Dermis blood vessel endothelial cell (primary cell): Measurements from ENCODE around the gene SF3A1. TPM values are rescaled to one million over a fixed set of nuclear protein-coding genes. Genes with fewer than 3 reads are reported as not detected.
"Not testable (repeated sequence)": the region's sequence is repeated elsewhere in the genome, so short reads cannot be mapped to it uniquely, and the experiment has no call there.

Source experiments
- DNase-seq: peaks from one replicate; pipeline ENCODE4 v3.0.0; 2010
- total RNA-seq: library from RNA; depleted of rRNA; stranded (reverse); fragments of >200 nt; gene quantifications from 2 replicates; pipeline ENCODE4 v1.2.3, GENCODE V29; 2014

SF3A1 gene
- total RNA-seq, 1 donor from 2014 or later: 17.5 TPM

DNA sequence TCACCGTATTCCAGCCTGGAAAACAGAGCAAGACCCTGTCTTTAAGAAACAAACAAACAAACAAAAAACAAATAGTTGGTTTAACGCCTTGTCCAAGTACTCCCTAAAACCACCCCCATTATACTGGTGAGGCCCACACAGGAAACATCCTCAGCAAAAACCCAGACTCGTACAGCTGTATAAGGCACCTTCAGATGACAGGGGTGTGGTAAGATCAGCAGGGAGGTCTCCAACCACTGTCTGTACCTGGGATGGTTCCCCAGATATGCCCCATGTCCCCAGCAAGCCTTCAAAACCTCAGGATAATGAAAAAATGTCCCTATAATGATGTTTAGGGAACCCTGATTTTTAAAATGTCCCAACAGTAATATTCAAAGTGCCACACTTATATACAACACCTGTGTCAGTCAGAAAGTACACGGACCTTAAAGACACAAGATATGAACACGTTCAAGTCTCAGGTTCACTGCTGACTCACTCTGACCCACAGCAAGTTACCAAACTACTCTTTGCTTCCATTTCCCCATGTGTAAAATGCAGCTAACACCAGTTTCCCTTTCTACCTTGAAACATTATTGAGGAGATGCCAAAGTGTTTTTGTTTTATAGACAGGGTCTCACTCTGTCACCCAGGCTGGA, 9.3 kb downstream of the SF3A1 start:
- no peak for DNase-seq

DNA sequence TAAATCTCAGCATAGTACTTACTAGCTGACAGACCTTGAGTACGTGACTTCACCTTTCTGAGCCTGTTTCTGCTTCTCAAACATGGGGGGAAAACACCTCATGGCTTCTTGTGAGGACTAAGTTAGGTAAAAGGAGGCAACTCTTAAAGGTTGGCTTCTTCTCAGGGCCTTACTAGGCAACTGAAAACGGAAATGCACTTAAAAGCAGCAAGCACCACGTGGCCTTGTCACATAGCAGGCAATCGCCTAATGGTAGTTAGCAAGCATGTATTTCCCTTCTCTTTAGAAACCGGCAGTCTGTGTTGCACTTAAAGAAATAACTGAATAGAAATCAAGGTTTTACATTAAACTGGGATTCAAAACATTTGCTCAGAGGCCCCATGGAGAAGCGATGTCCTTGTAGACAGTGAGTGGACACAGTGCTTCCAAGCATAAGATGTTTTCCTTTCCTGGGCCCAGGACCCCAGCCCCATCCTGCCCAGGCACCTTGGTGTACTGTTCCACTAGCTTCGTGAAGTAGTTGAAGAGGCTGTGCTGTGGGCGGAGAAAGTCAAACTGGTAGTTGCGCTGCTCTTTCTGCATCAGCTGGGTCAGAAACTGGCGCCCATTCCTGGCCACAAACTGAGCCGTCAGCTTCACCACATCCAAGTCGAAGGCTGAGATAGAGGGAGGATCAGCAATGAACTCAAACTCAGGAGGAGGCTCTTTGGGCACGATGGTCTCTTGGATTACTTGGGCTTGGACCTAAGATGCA, 12.1 kb downstream of the SF3A1 start:
- no peak for DNase-seq

DNA sequence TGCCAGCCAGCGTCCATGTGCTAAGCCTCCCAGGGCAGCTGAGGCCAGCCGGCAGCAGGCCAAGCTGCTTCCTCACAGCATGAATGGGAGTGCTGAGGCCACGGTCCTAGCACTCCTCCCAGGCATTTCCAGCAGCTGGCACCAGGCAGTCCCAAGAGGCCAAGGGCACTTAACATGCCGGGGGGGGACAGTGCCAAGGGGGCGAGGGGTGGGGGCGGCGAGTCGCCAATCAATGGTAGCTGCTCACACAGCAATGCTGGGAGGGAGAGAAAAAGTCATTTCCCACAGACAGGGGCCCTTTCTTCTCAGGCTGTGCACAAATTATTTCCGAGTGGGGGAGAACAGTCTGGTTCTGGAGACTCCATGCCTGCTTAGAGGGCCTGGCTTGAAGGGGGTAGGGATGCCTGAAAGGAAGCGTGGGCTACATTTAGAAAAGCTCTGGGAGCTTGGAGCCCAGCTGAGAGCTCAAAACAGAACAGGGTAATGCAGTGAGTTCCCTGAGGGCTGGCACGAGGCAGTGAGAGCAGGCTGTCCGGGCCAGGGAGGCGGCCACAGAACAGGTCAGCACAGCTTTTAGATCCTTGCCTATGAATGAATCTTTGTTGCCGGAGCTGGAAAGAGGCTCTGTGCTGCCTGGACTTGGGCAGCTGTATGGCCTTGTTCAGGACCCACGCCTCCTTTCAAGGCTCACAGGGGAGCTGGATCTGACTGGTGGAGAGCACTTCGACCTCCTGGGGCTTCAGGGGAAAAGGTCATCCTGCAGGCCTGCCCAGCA, 15.6 kb downstream of the SF3A1 start:
- DNase-seq: no peak

DNA sequence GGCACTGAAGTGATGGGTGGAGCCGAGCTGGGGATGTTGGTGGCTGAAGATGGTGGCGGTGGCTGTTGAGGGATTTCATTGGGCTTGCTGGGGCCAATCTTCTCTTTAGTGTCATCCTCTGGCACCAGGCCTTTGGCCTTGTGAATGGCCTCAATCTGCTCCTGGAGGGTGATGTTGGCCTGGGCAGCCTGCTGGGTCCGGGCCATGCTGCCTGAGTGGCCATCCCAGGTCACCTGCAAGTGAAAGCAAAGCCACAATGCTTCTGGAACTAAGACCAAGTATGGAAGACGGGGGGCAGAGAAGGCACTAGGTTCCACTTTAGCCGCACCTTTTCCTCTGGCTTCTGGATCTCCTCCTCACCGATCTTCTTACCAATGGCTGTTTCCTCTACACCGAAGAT, 17.9 kb downstream of the SF3A1 start:
- no peak for DNase-seq

DNA sequence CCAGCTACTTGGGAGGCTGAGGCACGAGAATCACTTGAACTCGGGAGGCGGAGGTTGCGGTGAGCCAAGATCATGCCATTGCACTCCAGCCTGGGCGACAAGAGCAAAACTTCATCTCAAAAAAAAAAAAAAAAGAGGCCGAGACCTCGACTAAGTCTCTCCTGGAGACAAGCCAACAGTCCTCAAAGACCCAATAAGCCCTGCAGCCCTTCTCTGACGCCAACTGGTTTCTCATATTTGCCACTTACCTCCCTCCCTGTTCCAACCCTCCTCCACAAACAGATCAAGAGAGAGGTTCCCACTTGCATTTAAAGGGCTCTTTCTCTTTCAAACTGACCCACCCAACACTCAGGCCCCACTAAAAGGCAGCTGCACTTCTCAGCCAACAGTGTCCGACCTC, 18.4 kb downstream of the SF3A1 start:
- DNase-seq: not testable (repeated sequence)

DNA sequence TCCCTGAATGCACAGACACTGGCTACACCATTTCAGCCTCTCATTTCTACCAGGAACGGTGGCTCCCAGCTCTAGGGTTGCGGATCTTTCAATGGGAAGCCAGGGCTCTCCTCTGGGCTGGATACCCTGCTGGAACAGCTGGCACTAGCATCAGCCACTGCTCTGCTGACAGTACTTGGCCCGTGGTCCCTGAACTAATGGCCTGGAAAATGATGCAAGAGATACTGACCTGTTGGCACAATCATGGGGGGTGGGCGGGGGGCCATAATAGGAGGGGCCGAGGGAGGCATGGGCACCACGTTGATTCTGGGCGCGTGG, 19.3 kb downstream of the SF3A1 start:
- DNase-seq: no peak

DNA sequence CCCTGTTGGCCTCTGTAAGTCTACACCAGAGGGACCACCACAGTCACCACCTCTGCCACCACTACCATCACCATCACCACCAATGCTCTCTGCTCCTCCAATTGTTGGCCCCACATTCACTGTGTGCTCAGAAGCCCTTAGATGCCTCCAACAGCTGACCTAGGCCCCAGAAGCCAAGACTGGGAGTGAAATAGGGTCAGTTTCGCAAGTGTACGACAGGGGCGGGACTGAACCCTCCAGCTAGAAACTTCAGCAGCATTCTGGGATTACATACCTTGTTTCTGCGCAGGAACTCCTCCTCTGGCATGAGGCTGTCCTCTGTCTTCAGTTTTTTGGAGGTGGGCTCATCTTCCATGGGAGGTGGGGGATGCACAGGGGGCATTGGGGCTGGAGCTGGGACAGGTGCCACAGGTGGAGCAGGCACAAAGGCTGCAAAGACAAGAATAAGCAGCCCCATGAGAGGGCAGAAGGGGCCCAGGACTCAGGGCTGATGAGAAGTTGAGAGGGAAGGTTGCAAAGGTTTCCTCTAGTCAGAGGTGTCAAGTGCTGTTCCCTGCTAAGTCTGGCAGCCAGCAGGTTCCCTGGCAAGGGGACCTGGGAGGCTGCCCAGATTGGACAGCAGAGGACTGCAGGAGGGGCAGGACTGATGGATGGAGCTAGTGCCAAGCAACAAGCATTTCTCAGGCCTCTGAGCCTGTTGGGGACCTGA, 19.8 kb downstream of the SF3A1 start:
- DNase-seq: no peak

DNA sequence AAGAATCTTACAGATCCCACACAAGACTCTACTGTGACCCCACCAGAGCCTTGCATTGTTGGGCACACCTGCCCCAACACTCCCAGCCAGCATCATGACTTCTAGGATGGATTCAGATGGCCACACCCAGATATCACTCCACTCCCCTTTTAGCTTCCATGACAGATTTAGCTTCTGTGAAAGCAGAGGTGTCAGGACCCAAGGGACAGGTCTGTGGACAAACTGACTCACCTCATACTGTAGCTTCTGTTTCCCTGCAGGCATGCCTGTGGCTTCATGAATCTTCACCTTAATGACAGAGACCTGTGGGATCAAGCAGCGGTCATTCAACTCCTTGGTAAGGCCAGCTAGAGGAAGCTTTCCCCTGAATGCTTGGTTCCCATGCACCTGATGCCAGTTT, 21.5 kb downstream of the SF3A1 start:
- DNase-seq: no peak

DNA sequence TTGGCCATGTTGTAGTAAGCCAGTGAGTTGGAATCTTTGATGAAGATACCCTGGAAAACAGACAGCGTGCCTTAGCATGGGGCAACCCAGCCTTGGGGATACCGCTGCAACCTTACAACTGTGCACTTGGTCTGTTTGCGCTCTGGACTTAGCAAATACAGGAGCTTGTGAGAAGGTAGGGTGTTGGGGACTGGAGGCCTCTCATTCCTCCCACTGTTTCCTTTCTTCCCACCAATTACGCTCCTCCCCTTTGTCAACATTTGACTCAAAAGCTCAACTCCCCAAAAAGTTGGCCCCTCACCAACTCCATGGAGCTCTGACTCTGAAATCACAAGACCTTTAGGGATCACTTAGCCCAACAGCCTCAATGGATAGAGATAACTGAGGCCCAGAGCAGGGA, 22.0 kb downstream of the SF3A1 start:
- DNase-seq: no peak

DNA sequence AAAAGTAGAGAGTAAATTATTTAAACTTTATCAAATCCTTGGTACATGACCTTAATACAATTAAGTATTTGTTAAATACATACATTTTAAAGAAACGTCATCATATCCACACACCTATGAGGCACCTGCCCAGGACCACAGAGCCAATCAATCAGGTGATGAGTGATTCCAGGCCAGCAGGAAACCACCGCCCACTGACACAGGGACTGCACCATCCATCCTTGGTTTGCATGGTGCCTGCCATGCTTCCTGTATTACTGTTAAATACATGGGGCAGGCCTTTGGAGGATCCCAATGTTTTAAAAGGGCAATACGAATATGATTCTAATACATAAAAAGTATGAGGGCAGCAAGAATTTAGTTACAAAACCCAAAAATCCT, 23.0 kb downstream of the SF3A1 start:
- DNase-seq: no peak

DNA sequence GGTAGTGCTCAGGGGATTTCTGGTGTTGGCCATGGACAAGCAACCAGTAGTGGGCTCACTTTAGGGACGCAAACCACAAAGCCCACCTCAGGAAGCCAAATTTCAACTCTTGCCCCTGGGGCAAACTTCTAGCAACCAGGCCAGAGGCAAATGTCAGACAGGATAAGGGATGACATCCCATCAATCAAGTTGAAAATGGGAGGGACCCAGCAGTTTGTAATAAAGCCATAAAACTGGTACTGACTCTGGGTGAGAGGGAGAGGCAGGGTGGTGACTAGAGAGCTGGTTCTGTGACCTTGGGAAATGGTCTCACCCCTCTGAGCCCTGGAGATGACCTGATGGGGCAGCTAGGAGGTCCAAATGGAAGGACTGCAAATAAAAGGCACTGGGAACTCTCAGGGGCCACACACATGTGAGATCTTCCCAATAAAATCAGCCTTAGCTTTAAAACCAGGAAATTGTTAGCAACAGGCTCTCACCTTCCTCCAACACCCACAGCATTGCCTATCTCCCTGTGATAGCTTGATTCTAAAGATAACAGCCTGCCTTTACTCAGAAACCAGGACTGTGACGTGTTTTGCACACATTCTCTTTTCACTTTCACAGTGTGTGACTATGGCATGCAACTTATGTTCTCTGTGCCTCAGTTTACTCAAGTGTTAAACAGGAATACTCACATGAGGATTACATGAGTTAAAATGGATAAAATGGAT, 23.5 kb downstream of the SF3A1 start:
- no peak for DNase-seq

DNA sequence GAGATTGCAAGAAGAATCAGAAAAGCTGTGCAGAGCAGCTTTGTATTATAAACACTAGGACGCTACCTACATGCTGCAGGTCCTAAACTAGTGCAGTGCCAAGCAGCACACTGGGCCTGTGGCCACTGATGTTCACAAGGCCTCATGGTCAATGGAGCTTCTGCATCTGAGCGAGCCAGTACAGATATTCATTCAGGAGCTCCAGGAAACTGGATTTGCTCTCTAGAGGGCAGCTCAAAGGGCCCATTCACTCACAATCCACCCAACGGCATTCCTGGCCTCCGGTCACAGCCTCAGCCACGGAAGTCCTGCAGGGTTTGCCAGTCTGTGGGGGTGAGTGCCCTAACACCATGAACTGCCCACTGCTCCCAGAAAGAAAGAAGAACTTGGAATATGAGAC, 24.1 kb downstream of the SF3A1 start:
- no peak for DNase-seq

DNA sequence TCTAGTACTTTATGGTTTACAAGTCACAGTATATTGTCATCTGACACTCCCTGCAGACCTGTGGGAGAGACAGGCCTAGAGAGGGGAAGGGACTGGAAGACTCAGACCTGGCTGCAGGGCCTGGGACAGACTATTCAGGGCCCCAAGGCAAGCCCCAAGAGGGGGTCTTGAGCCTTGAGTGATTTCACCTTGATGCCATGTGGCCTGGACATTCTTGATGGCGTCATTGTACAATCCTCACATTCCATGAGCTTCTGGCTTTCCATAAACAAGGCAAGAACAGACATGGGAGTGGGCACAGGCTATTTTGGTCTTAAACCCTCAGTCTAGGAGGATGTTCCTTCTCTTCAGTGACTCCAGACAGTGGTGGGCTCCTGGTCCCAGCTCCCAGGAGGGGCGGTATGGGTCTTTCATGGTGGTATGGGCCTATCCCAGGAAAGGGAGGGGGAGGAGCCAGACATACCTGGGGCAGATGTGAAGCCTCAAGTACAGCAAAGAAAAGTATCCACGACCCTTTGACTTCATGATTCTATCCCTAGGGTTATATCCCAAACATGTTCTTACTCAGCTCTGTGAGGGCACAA, 28.1 kb downstream of the SF3A1 start:
- DNase-seq: no peak

DNA sequence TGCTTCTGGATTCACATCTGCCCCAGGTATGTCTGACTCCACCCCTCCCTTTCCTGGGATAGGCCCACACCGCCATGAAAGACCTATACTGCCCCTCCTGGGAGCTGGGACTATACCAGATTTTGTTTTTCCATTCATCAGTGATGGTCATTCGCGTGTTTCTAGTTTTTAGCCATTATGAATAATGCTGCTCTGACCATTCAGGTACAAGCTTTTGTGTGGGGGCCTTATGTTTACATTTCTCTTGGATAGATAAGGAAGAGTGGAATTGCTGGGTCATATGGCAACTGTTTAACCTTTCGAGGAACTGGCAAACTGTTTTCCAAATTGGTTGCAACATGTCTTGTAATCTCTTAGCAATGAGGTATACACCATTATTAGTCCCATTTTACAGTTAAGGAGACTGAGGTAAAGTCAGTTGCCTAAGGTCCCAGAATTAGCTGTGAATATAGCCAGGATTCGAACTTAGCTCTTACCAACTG, 28.8 kb downstream of the SF3A1 start:
- DNase-seq: no peak

DNA sequence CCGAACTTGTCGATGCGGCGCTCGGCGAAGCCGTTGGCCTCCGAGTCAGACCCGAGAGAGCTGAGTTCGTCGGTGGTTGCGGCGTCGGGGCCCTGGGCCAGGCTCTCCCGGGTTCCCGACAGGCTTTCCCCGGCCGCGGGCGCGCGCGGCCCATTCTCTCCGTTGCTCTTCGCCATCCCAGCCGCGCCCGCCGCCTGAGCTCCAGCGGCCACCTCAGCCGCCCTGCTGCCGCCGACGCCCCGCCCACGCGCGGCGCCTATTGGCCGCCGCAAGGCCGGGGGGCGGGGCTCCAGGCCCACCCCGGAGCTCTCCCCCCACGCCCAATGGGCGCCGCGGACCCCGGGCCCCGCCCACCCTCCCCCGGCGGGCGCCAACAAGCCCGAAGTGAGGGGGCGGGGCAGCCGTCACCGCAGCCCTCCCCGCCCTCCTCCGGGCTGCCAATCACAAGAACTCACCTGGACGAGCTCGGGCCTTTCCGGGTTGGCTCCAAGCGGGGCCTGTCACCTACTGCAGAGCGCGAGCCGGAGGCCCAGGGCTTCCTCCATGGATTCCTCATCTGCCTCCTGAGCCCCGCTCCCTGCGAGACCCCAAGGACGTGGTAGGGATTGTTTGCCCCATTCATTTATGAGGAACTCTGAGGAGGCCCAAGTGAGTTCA, 29.9 kb downstream of the SF3A1 start, which contains the start of gene TBC1D10A:
TSS of gene TBC1D10A (minus strand) at position 236 of the 657 bp plus-strand sequence. CDS start at position 176, 60 bp downstream.
- DNase-seq: peak; percentile 87

DNA sequence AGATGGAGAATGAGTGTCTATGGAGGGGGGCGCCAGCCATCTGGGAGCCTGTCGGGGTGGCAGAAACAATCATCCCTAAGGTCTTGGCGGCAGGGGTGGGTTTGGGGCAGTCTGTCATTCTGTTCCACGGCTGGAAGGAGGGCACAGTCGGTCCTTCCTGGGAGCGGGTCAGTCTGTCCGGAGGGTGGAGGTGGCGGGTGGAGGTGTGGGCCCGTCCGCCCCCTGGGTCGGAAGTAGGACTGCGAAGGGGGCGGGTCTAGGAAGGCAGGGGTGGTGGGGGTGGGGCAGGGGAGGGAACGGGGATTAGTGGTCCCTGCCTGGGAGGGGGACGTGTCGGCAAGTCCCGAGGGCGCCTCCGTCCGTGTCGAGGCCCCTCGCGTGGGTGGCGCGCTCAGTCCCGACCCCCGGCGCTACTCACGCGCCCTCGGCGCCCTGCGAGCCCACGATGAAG, 30.4 kb downstream of the SF3A1 start:
- DNase-seq: no peak

DNA sequence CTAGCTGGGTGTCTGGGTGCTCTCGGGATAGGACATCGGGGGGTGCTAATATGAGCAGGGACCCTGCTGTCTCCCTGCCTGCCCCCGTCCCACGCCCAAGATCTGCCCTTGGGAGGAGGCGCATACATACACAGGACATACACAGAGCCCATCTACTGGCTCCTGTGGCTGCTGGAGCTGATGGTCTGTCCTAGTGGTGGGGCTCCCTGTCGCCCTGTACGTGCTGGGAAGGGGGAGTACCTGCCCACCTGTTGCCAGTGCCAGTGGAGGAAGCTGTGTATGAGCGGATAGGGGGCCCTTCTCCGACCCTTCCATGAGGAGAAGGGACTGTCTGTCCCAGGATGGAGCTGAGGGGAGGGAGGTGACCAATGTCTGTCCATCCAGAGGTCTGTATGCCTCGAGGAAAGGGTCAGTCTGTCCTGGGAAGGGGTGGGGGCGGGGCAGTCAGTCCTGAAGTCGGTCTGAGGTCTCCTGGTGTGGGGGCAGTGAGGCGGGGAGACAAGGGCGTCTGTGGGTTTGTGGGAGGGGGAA, 30.9 kb downstream of the SF3A1 start:
- no peak for DNase-seq

DNA sequence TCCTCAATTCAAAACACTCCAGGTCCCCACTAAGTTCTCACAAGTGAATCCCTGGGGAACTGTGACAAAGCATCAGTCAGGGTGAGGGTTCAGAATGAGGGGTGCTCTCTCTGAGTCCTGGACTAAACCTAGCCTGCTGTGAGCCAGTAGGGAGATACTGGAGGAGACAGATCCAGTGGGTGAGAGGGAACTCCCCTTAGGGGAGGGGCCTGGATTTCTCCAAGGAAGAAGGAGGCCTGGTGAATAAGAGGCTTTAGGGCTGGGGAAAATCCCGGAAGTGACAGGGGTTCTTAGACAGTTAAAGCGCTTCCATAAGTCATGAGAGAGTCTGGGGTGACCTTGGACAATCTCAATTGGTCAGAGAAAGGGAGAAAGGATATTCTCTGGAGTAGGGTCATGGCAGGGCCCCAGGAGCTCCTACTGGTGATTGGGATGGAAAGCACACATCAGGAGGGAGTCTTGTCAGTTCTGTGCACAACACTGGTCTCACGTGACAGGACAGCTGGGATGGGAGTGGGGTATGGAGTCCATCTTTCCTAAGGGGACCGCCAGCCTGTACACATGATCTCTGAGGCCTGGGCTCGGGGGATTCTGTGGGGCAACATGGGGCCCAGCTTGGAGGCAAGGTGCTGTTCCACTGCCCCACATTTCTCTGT, 31.5 kb downstream of the SF3A1 start:
- peak; percentile 37 for DNase-seq

DNA sequence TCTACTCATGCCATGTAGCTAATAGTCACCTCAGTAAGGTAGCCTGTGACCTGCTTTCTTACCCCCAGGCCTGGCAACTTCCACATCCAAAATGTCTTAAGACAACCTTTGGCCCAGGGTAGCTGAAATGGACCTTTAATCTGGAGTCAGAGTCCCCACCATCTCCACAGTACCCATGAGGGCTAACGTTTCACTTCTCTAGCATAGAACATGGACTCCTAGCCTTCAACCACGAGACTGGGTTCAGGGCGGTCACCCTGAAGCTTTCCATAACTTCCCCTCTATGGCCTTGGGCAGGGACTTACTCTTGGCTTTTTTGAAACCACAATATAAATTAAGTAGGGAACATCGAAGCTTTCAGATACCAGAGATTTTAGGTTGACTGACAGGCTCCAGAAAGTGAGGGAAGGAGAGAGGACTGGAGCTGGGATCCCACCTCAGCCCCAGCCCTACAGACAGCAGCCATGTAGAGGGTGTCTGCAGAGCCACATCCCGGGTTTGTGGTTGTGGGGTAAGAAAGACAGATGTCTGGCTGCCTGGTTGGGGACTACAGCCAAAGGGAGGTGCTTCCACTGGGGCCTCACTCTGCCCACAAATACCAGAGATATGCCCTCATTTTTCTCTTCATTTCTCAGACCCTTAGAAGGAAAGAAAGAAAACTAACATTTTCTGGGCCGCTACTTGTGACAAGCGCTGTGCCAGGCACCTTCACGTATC, 32.5 kb downstream of the SF3A1 start:
- DNase-seq: no peak

DNA sequence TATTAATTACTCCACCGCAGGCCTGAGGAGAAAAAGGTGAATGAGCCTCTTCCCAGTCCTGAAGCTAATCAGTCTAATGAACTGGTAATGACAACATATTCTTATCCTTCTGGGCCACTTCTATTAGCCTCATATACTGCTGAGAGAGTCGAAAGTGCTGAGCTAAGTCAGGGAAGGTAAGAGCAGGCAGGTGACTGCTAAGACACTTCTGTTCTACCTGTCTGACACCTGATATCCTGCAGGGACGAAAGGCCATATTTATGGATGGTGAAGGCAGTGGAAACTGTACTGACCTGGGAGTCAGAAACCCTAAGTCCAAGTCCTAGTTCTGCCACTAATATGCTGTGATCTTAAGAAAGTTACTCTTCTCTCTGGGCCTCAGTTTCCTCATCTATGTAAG, 33.4 kb downstream of the SF3A1 start:
- no peak for DNase-seq
